ENCODE measurements around the gene MLLT3. TPM values are rescaled to one million over a fixed set of nuclear protein-coding genes. Genes with fewer than 3 reads are reported as not detected.

The MLLT3 gene
- total and polyA plus RNA-seq, 2 experiments from 2014 or later: 40.0 to 58.3 TPM

DNA sequence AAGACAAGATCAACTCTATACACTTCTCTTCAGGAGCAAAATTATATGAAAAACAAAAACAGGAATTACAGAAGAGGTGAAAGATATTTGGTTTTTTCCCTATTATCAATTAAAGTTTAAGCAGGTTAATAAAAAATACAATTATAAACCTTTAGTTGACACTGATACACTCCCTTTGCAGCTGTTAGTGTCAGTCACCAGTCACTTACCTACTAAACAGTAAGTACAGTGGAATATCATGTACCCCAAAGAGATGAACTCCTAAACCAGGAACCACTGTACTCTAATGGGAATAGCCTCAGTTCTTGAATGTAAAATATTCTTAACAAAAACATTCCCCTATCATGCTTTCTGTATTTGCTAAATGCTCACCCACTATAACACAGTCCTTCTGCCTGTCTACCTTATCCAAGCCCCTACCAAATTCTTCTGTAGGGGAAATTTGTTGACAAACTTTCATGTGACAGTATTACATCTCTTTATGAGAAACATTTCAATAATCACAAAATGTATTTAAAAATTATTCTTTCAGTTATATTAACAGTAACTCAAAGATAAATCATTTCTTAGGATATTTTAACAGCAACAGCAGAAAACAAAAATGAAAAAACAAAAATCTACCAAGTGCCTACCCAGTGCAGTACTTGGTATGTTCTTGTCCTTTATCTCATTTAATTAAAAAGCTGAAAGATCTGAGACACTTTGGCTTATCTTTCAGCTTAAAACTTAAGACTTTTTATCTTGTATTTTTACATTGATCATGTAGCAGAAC lies 212.8 kb downstream of the MLLT3 start:
- Histone ChIP-seq H3K4me3 (no peak overlapping the region), H3K36me3 (no peaks in the 10 kb centered on the region), H3K27ac (no peak overlapping the region), H3K4me1 (ENCODE audit: low read depth) (no peaks in the 10 kb centered on the region), H3K9me3 (ENCODE audit: low read depth) (no peaks in the 10 kb centered on the region), H3K27me3 (no peaks in the 10 kb centered on the region)
- TF ChIP-seq, protein P1, sequence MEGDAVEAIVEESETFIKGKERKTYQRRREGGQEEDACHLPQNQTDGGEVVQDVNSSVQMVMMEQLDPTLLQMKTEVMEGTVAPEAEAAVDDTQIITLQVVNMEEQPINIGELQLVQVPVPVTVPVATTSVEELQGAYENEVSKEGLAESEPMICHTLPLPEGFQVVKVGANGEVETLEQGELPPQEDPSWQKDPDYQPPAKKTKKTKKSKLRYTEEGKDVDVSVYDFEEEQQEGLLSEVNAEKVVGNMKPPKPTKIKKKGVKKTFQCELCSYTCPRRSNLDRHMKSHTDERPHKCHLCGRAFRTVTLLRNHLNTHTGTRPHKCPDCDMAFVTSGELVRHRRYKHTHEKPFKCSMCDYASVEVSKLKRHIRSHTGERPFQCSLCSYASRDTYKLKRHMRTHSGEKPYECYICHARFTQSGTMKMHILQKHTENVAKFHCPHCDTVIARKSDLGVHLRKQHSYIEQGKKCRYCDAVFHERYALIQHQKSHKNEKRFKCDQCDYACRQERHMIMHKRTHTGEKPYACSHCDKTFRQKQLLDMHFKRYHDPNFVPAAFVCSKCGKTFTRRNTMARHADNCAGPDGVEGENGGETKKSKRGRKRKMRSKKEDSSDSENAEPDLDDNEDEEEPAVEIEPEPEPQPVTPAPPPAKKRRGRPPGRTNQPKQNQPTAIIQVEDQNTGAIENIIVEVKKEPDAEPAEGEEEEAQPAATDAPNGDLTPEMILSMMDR (IDR thresholded peaks at IDR 0.05; ENCODE audit: low read depth, low read length): no peak
- DNase-seq (ENCODE audit: low read depth in 1 of 2, low spot score in 1 of 2): no peak

DNA sequence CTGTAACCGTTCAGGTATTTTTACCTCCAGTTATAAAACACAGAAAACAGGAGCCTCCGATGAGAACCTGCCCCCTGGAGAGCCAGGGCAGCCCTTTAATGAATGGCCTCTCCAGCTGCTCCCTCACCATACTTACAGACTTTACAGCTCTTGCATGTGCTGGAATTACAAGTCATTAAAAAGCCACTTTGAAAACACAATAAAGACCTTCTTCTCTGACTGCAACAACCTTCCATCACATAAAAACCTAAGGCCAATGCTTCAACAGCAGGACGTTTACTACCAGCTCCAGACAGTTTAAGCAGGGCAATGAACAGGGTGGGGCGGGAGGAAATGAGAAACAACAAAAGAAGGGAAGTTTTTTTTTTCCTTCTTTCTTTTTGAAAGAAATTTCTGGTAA lies 213.8 kb downstream of the MLLT3 start:
- Histone ChIP-seq H3K27ac (no peak overlapping the region), H3K36me3 (no peaks in the 10 kb centered on the region), H3K9me3 (ENCODE audit: low read depth) (no peaks in the 10 kb centered on the region), H3K27me3 (no peaks in the 10 kb centered on the region), H3K4me1 (ENCODE audit: low read depth) (no peaks in the 10 kb centered on the region), H3K4me3 (no peak overlapping the region)
- TF ChIP-seq, protein P1 (IDR thresholded peaks at IDR 0.05; ENCODE audit: low read depth, low read length): no peak
- DNase-seq (ENCODE audit: low read depth in 1 of 2, low spot score in 1 of 2): no peak

DNA sequence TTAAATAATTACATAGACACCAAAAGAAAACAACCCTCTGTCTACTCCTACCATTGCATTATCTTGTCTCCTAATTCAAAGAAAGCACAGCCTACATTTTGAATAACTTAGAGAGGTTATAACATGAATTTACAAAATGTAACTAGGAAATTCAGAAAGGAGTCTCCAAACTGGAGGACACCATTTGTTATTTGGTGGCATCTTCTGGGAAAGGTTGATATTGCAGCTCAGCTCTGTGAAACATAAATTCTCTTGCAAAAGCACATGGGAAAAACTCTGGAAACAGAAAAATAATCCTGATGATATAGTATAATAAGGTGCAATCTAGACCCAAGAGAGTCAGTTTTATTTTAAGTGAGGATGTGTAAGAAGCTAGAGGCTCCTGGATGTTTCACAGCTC lies 215.3 kb downstream of the MLLT3 start:
- Histone ChIP-seq H3K36me3 (no peaks in the 10 kb centered on the region), H3K27me3 (no peaks in the 10 kb centered on the region), H3K9me3 (ENCODE audit: low read depth) (no peaks in the 10 kb centered on the region), H3K27ac (no peak overlapping the region), H3K4me3 (no peak overlapping the region), H3K4me1 (ENCODE audit: low read depth) (no peaks in the 10 kb centered on the region)
- TF ChIP-seq, protein P1 (IDR thresholded peaks at IDR 0.05; ENCODE audit: low read depth, low read length): no peak
- DNase-seq (ENCODE audit: low read depth in 1 of 2, low spot score in 1 of 2): no peak

DNA sequence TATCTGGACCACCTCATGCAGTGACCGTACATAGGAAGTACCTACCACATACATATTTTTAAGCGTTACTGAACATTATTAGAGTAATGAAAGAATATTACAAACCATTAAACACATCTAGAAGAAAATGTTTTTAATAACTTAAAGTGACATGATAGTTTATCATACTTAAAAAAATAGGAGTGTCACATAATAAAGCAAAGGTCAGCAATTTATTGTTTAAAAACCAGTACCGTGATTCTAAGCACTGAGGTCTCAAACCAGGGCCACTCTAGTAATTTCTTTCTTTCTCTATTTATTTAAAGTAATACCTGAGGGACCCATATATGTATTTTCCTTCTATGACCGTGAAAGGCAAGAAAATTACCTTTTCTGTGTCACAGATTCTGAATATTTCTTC lies 216.0 kb downstream of the MLLT3 start:
- DNase-seq (ENCODE audit: low read depth in 1 of 2, low spot score in 1 of 2): no peak
- Histone ChIP-seq H3K36me3 (no peaks in the 10 kb centered on the region), H3K27me3 (no peaks in the 10 kb centered on the region), H3K27ac (no peak overlapping the region), H3K9me3 (ENCODE audit: low read depth) (no peaks in the 10 kb centered on the region), H3K4me1 (ENCODE audit: low read depth) (no peaks in the 10 kb centered on the region), H3K4me3 (no peak overlapping the region)
- TF ChIP-seq, protein P1 (IDR thresholded peaks at IDR 0.05; ENCODE audit: low read depth, low read length): no peak

DNA sequence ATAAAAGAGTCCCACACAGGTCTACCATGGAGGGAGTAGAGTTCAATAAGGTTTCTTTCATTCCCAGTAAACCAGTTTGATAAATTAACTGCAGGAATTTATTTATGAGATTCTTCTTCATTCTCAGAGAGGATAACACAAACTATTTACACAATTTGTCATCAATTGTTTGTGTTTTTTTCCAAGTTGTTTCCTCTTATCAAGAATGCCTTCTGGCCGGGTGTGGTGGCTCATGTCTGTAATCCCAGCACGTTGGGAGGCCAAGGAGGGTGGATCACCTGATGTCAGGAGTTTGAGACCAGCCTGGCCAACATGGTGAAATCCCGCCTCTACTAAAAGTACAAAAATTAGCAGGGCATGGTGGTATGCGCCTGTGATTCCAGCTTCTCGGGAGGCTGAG lies 216.7 kb downstream of the MLLT3 start:
- Histone ChIP-seq H3K4me1 (ENCODE audit: low read depth) (no peaks in the 10 kb centered on the region), H3K9me3 (ENCODE audit: low read depth) (no peaks in the 10 kb centered on the region), H3K27ac (no peak overlapping the region), H3K4me3 (no peak overlapping the region), H3K27me3 (no peaks in the 10 kb centered on the region), H3K36me3 (no peaks in the 10 kb centered on the region)
- TF ChIP-seq, protein P1 (IDR thresholded peaks at IDR 0.05; ENCODE audit: low read depth, low read length): no peak
- no peak for DNase-seq (ENCODE audit: low read depth in 1 of 2, low spot score in 1 of 2)
